ENCODE measurements around the gene CAPZA2.
"Not testable (repeated sequence)": the region's sequence is repeated elsewhere in the genome, so short reads cannot be mapped to it uniquely, and the experiment has no call there.

The CAPZA2 gene

DNA sequence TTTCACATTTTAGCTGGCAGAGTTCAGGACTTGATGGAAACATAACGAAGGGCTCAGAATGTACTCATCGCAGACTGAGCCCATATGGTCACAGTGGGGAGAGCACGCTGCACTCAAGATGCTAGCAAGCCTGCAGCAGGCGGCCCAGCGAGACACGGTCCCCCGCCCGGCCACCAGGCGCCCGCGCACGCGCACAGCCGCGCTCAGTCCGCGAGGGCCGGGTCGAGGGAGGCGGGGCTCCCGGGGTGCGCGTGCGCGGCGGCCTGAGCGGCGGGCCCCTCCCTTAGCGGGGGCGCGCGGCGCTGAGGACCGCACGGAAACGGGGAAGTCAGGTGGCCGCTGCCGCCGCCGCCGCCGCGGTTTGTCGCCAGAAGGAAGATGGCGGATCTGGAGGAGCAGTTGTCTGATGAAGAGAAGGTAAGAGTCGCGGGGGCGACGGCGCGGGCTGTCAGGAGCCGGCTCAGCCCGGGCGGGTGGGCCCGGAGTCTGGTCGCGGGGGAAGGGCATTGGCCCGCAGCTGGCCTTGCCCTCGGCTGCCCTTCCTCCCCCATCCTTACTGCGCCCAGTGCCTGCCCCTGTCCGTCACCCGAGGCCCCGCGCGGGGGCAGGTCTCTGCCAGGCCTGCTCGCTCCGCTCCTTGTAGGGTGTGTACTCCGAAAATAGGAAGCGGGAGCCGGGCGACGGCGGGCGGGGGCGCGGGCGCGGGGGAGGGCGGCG lies at the start of gene CAPZA2:
Gene CAPZA2, plus strand, starts transcription at position 354 of the 717 bp plus-strand sequence. Its CDS starts 25 bp downstream, at position 379.
- peak; percentile 46 for DNase-seq (ENCODE audit: low read depth)
- peak within 1 kb of the TSS; percentile 93 for H3K4me3 ChIP-seq (ENCODE audit: low read length)
- peak; percentile 10 for TF ChIP-seq CTCF (conservative IDR thresholded peaks at IDR 0.05; ENCODE audit: low read depth, low read length)

DNA sequence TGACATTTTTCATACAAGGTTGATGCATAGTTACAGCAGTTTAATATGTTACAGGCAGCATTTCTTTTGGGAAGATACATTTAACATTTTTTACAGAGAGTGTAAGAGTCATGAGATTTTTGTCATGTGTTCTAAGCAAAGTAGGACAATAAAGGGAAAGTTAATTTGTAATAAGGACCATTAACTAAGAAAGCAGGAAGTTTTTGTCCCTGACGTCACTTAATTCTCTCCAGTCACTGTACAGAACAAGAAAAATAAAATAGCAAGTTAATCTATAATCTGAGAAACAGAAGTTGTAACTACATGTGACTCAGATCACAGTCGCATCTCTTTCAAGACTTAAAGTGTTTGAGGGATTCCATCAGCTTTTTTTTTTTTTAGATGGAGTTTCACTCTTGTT lies 49.5 kb upstream of the CAPZA2 start:
- DNase-seq (ENCODE audit: low read depth), result no peak
- no peak for TF ChIP-seq CTCF (conservative IDR thresholded peaks at IDR 0.05; ENCODE audit: low read depth, low read length)
- no peak overlapping the region for H3K4me3 ChIP-seq (ENCODE audit: low read length)

DNA sequence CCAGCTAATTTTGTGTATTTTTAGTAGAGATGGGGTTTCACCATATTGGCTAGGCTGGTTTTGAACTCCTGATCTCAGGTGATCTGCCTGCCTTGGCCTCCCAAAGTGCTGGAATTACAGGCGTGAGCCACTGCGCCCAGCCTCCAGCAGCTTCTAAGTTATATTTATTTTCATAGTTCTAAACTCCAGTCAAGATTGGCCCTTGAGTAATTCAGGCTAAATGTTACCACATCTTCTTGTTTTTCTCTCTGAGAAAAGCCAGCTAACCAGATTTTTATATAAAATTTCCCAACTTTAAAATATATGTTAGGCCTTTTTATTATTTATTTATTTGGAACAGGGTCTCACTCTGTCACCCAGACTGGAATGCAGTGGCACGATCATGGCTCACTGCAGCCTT lies 49.0 kb upstream of the CAPZA2 start:
- H3K4me3 ChIP-seq (ENCODE audit: low read length); DNase-seq (ENCODE audit: low read depth): not testable (repeated sequence)

- no peak overlapping the region for H3K4me3 ChIP-seq (ENCODE audit: low read length)
- no peak for TF ChIP-seq CTCF (conservative IDR thresholded peaks at IDR 0.05; ENCODE audit: low read depth, low read length)
- DNase-seq (ENCODE audit: low read depth), result no peak
Measured at GRCh38 chr7:116815041-116815440, 47.3 kb upstream of the CAPZA2 start.

DNA sequence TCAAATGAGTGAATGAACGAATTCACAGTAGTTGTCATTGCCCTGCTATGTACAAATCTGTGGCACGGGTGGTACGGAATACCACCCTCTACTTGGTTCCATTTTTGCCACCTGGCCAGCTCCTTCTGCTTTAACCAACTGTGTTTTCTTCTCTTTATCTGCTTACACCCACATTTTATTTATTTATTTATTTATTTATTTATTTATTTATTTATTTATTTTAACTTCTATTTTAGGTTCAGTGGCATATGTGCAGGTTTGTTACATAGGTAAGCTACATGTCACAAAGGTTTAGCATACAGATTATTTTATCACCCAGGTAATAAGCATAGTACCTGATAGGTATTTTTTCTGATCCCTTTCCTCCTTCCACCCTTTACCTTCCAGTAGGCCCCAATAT lies 42.2 kb upstream of the CAPZA2 start:
- H3K4me3 ChIP-seq (ENCODE audit: low read length), result no peak overlapping the region
- DNase-seq (ENCODE audit: low read depth), result no peak
- no peak for TF ChIP-seq CTCF (conservative IDR thresholded peaks at IDR 0.05; ENCODE audit: low read depth, low read length)

- DNase-seq (ENCODE audit: low read depth); H3K4me3 ChIP-seq (ENCODE audit: low read length): not testable (repeated sequence)
Measured at GRCh38 chr7:116821647-116822046, 40.7 kb upstream of the CAPZA2 start.

DNA sequence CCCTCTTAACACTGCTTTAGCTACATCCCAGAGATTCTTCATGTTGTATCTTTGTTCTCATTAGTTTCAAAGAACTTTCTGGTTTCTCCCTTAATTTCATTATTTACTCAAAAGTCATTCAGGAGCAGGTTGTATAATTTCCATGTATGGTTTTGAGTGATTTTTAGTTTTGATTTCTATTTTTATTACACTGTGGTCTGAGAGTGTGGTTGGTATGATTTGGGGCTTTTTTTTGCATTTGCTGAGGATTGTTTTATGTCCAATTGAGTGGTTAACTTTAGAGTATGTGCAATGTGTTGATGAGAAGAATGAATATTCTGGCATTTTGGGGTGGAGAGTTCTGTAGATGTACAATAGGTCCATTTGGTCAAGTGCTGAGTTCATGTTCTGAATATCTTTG lies 37.9 kb upstream of the CAPZA2 start:
- no peak for TF ChIP-seq CTCF (conservative IDR thresholded peaks at IDR 0.05; ENCODE audit: low read depth, low read length)
- DNase-seq (ENCODE audit: low read depth), result no peak
- H3K4me3 ChIP-seq (ENCODE audit: low read length), result no peak overlapping the region

- TF ChIP-seq CTCF (conservative IDR thresholded peaks at IDR 0.05; ENCODE audit: low read depth, low read length), result no peak
- no peak overlapping the region for H3K4me3 ChIP-seq (ENCODE audit: low read length)
- DNase-seq (ENCODE audit: low read depth), result no peak
Measured at GRCh38 chr7:116828281-116828680, 34.1 kb upstream of the CAPZA2 start.

Data from retinal pigment epithelial cell (primary cell).